Nephron (organoid): ENCODE data around the gene N4BP2.
A peak's percentile ranks its signal among the peaks of the same experiment; 100 is the strongest.

Experiments
- H3K27ac Mint-ChIP-seq, 3 experiments: 2 replicates each; pipeline ENCODE4 v1.8.0; 2020; ENCODE audit warnings: mixed read lengths in 3 of 3, mild to moderate bottlenecking in 2 of 3, moderate library complexity in 1 of 3
- H3K27me3 Mint-ChIP-seq: 2 replicates; pipeline ENCODE4 v1.8.0; 2021; ENCODE audit warnings: low read depth, mild to moderate bottlenecking, moderate library complexity, mixed read lengths
- H3K36me3 Mint-ChIP-seq: 2 replicates; pipeline ENCODE4 v1.8.0; 2020; ENCODE audit warnings: low read depth, mixed read lengths
- H3K4me1 Mint-ChIP-seq: 2 replicates; pipeline ENCODE4 v1.8.0; 2020; ENCODE audit warnings: mixed read lengths
- H3K4me3 Mint-ChIP-seq, 3 experiments: 2 replicates each; pipeline ENCODE4 v1.8.0; 2020; ENCODE audit warnings: mild to moderate bottlenecking in 3 of 3, mixed read lengths in 3 of 3, moderate library complexity in 2 of 3
- H3K9me3 Mint-ChIP-seq: 2 replicates; pipeline ENCODE4 v1.8.0; 2020; ENCODE audit warnings: mixed read lengths
- TF ChIP-seq, protein P1 (sequence below), 3 experiments: fragments of 200-600 bp; sonication (generic); IDR thresholded peaks; one replicate each; pipeline ENCODE4 v1.5.0; 2021; ENCODE audit warnings: antibody characterized with exemption in 3 of 3; ENCODE audit not compliant: unreplicated experiment in 3 of 3

N4BP2 gene

DNA sequence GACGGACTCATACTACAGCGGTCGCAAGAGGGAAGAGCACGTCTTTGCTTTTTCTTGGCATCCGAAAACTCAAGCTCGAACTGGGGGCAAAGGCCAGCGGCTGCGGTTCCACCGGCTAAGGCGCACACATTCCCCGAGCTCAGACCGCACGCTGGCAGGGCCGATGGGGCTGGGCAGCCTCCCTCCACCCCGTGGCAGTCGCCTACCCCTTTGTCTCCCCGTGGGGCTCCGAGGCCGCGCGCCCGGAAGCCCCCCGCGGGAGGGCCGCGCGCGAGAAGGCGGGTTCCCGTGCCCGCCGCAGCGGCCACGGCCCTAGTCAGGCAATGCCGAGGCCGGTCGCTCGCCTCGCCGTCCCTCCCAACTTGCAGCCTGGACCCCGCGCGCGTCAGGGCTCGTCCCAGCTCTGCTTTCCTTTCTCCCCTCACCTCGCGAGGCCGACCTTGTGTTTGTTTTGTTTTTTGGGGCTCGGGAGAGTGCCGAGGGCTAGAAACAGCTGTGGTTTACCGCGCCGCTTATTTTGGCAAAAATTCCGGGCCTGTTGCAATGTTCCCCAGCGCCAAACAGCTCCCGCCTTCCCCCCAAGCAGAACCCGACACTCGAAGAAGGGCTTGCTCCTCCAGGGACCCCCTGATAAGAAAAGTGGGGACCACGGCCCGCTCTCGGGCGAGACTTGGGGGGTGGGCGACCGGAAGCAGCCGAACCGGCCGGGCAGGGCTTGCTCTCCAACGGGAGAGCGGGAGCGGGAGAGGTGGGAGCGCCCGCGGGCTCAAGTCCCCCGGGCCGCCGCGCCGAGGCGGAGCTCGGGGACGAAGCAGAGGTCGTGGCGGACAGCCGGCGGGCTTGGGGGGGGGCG is 561 bp upstream of the N4BP2 start:
- Mint-ChIP-seq H3K9me3 (no peaks in the 10 kb centered on the region), H3K4me1 (peaks cover 28% of the 10 kb centered on the region), H3K27ac (peak overlapping the region; percentile 100), H3K27me3 (no peaks in the 10 kb centered on the region), H3K4me3 (peak overlapping the region; percentile 85 to 95 (median 93)), H3K36me3 (peaks cover 9% of the 10 kb centered on the region)
- TF ChIP-seq, protein P1, sequence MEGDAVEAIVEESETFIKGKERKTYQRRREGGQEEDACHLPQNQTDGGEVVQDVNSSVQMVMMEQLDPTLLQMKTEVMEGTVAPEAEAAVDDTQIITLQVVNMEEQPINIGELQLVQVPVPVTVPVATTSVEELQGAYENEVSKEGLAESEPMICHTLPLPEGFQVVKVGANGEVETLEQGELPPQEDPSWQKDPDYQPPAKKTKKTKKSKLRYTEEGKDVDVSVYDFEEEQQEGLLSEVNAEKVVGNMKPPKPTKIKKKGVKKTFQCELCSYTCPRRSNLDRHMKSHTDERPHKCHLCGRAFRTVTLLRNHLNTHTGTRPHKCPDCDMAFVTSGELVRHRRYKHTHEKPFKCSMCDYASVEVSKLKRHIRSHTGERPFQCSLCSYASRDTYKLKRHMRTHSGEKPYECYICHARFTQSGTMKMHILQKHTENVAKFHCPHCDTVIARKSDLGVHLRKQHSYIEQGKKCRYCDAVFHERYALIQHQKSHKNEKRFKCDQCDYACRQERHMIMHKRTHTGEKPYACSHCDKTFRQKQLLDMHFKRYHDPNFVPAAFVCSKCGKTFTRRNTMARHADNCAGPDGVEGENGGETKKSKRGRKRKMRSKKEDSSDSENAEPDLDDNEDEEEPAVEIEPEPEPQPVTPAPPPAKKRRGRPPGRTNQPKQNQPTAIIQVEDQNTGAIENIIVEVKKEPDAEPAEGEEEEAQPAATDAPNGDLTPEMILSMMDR (IDR thresholded peaks at IDR 0.05; ENCODE audit: unreplicated experiment in 3 of 3): no peak

DNA sequence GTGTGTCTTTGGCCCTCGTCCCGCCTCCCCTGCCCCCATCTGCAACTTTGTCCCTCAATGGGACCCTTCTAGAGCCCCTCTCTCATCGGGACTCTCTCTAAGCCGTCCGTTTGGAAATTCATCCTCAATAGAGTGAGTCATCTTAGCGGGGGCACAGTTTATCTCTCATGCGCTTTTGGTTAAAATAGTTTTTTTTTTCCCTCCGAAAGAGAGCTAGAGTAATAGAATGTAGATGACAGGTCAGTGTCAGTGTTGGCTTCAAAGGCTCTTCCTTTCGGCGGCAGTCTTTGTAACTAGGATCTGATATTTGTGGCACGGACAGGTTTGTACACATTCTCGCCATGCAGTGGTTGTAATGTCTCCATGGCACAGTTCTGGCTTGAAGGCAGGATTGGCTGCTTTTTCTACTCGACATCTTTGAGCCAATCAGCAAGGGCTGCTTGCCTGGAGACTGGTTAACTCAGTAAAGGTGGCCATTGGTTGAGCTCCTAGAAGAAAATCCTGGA is 989 bp downstream of the N4BP2 start:
- peak overlapping the region; percentile 89 to 97 (median 92) for H3K4me3 Mint-ChIP-seq
- no peaks in the 10 kb centered on the region for H3K9me3 Mint-ChIP-seq
- peaks cover 15% of the 10 kb centered on the region for H3K36me3 Mint-ChIP-seq
- TF ChIP-seq, protein P1 (IDR thresholded peaks at IDR 0.05; ENCODE audit: unreplicated experiment in 3 of 3): no peak
- peaks cover 28% of the 10 kb centered on the region for H3K4me1 Mint-ChIP-seq
- H3K27me3 Mint-ChIP-seq: no peaks in the 10 kb centered on the region
- peak overlapping the region; percentile 99 to 100 (median 100) for H3K27ac Mint-ChIP-seq

DNA sequence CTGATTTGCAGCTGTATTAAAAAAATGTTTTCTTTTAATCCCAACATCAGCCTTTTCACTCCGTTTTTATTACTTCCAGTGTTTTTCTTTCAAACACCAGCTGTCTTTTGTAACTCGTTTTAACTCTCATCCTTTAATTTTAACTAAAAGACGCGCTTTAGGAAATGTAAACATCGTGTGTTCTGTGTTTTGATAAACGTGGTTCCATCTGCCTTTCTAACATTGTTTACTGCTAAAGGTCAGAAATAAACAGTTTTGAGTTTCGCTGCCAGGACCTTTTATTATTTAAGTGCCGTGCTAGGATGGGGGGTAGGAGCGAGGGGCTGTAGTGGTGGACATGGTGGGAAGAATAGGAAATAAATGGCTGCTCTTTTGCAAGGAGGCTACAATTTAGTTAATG is 1.5 kb downstream of the N4BP2 start:
- peaks cover 28% of the 10 kb centered on the region for H3K4me1 Mint-ChIP-seq
- peak overlapping the region; percentile 99 to 100 (median 100) for H3K27ac Mint-ChIP-seq
- TF ChIP-seq, protein P1 (IDR thresholded peaks at IDR 0.05; ENCODE audit: unreplicated experiment in 3 of 3): no peak

DNA sequence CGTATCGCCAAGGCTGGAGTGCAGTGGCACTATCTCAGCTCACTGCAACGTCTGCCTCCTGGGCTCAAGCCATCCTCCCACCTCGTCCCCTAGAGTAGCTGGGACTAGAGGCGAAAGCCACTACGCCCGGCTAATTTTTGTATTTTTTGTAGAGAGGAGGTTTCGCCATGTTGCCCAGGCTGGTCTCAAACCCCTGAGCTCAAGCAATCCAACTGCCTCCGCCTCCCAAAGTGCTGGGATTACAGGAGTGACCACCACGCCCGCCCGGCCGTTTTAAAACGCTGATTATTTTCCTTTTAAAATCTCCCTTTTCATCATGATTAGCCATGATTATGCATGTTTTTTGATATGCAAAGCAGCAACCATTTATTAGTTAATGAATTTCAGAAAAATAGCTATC is 2.2 kb downstream of the N4BP2 start:
- Mint-ChIP-seq H3K9me3 (no peaks in the 10 kb centered on the region), H3K27me3 (no peaks in the 10 kb centered on the region), H3K27ac (peak overlapping the region; percentile 14 to 92 (median 69)), H3K36me3 (peaks cover 27% of the 10 kb centered on the region), H3K4me1 (peaks cover 28% of the 10 kb centered on the region), H3K4me3 (peak overlapping the region; percentile 73 to 82 (median 81))
- TF ChIP-seq, protein P1 (IDR thresholded peaks at IDR 0.05; ENCODE audit: unreplicated experiment in 3 of 3): no peak

More for the DNA sequence above, 1.5 kb downstream of the N4BP2 start:
- peaks cover 20% of the 10 kb centered on the region for H3K36me3 Mint-ChIP-seq
- no peaks in the 10 kb centered on the region for H3K9me3 Mint-ChIP-seq
- peak overlapping the region; percentile 89 to 97 (median 92) for H3K4me3 Mint-ChIP-seq
- H3K27me3 Mint-ChIP-seq: no peaks in the 10 kb centered on the region

DNA sequence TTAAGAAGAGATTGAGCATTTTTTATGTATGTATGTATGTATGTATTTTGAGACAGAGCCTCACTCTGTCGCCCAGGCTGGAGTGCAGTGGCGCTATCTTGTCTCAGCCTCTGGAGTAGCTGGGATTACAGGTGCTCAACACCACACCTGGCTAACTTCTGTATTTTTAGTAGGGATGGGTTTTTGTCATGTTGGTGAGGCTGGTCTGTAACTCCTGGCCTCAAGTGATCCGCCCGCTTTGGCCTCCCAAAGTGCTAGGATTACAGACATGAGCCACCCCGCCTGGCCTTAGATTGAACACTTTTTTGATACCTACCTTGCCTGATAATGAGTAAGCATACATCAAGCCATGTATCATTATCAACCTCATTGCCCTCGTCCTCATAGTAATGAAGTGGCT is 2.7 kb downstream of the N4BP2 start:
- H3K36me3 Mint-ChIP-seq: peaks cover 27% of the 10 kb centered on the region
- H3K4me3 Mint-ChIP-seq: peak overlapping the region; percentile 73 to 82 (median 81)
- no peaks in the 10 kb centered on the region for H3K9me3 Mint-ChIP-seq
- peak overlapping the region; percentile 14 to 92 (median 69) for H3K27ac Mint-ChIP-seq
- no peaks in the 10 kb centered on the region for H3K27me3 Mint-ChIP-seq
- H3K4me1 Mint-ChIP-seq: peaks cover 27% of the 10 kb centered on the region
- TF ChIP-seq, protein P1 (IDR thresholded peaks at IDR 0.05; ENCODE audit: unreplicated experiment in 3 of 3): no peak
